Lower leg skin (tissue), 4 donors: ENCODE results near the gene DAGLA. TPM values are rescaled to one million over a fixed set of nuclear protein-coding genes. Genes with fewer than 3 reads are reported as not detected.

Experiments used
- DNase-seq, 2 donors: peaks; one replicate each; pipeline ENCODE4 v3.0.0-alpha.2; 2019; ENCODE audit warnings: low spot score in 2 of 2
- H3K4me3 ChIP-seq: fragments of 200-600 bp; sonication (generic); 2 replicates; pipeline ENCODE4 v1.5.1; 2017; ENCODE audit warnings: mild to moderate bottlenecking, low read depth; ENCODE audit not compliant: poor library complexity, severe bottlenecking
- POLR2A ChIP-seq, 2 donors: fragments of 450-650 bp; IDR thresholded peaks; one replicate each; pipeline ENCODE4 v1.6.1; 2016 to 2017; ENCODE audit warnings: antibody characterized with exemption in 2 of 2, mild to moderate bottlenecking in 1 of 2, moderate library complexity in 1 of 2
- WGBS, 2 donors: methylation state at CpG; one replicate each; pipeline ENCODE4 v1.1.5; 2018; 5-methylcytosine and 5-hydroxymethylcytosine counted together
- intact Hi-C: fragments of 100-400 bp; cut with DNase I; formaldehyde crosslinking; loops from one replicate; pipeline ENCODE4 v1.15.0; 2023; ENCODE audit warnings: low total_unique reads
- total RNA-seq, 4 donors: library from RNA; depleted of rRNA; stranded (reverse); fragments of >200 nt; gene quantifications; one replicate each; pipeline ENCODE4 v1.1.0, GENCODE V29; 2016
- TF ChIP-seq, protein P1 (sequence below), 3 donors: fragments of 450-650 bp; IDR thresholded peaks; one replicate each; pipeline ENCODE4 v1.5.1; 2016; ENCODE audit warnings: antibody characterized with exemption in 3 of 3, mild to moderate bottlenecking in 3 of 3, moderate library complexity in 2 of 3

DAGLA gene
- total RNA-seq, 4 donors from 2014 or later = 0.23 to 1.8 (median 0.79) TPM

DNA sequence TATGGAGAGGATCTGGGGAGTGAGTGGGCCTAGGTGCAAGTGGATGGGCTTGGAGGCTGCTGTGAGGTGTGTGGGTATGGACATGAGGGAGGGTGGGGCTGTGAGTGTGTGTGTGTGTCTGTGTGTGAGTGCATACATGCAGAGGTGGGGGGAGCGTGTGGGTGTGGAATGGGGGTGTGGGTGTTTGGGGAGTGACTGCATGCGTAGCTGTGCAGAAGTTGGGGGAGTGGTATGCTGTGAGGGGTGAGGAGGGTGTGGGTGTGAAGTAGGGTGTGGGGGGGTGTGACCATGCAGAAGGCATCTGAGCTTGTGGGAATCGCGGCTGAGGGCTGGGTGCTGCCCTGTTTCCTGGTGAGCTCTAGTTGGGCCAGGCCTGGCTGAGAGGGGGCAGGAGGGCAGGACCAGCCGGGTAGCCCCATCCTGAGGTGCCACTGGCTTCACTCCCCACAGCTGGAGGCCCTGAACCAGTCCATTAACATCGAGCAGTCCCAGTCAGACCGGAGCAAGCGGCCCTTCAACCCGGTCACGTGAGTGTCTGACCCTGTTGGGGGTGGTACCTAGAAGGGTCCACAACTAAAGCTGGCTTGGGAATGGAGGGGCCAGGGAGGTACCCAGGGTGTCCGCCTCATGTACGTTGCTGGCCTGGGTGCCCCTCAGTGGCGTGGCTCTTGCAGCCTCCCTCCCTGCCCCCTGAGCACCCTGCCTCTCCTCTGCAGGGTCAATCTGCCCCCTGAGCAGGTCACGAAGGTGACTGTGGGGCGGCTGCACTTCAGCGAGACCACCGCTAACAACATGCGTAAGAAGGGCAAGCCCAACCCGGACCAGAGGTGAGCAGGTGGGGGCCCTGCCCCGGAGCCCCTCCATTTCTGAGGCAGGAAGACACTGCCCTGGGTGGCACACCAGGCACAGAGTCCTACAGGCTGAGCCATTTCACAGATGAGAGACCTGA lies 95.7 kb downstream of the DAGLA start:
- no peak for DNase-seq
- 75 to 76% methylated on average over 13 to 17 of the region's 20 CpGs for WGBS, 2 donors
- intact Hi-C loops = no loop called here
- TF ChIP-seq POLR2A (IDR thresholded peaks at IDR 0.05) = no peak
- TF ChIP-seq, protein P1, sequence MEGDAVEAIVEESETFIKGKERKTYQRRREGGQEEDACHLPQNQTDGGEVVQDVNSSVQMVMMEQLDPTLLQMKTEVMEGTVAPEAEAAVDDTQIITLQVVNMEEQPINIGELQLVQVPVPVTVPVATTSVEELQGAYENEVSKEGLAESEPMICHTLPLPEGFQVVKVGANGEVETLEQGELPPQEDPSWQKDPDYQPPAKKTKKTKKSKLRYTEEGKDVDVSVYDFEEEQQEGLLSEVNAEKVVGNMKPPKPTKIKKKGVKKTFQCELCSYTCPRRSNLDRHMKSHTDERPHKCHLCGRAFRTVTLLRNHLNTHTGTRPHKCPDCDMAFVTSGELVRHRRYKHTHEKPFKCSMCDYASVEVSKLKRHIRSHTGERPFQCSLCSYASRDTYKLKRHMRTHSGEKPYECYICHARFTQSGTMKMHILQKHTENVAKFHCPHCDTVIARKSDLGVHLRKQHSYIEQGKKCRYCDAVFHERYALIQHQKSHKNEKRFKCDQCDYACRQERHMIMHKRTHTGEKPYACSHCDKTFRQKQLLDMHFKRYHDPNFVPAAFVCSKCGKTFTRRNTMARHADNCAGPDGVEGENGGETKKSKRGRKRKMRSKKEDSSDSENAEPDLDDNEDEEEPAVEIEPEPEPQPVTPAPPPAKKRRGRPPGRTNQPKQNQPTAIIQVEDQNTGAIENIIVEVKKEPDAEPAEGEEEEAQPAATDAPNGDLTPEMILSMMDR (IDR thresholded peaks at IDR 0.05) = no peak
- no peak overlapping the region for H3K4me3 ChIP-seq

DNA sequence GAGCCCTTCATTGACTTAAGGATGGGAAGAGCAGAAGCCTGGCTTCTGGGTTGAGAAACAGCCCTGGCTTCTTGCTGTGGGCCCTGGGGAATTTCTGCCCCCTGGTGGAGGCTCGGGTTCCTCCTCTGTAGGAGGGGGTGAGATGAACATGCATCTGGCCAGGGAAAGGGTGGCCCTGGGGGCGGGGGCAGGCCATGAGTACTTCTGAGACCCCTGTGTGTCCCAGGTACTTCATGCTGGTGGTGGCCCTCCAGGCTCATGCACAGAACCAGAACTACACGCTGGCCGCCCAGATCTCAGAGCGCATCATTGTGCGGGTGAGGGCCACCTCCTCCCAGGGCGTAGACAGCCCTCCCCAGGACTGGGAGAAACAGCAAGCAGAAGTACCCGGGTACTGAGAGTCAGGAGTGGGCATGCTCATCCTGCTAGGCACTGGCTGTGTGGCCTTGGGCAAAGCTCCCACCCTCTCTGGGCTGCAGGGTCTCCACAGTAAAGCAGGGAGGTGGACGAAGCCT lies 96.4 kb downstream of the DAGLA start:
- no peak for DNase-seq
- intact Hi-C loops = no loop called here
- 63 to 64% methylated on average over 9 of the region's 9 CpGs for WGBS, 2 donors
- no peak overlapping the region for H3K4me3 ChIP-seq
- TF ChIP-seq, protein P1 (IDR thresholded peaks at IDR 0.05) = no peak
- no peak for TF ChIP-seq POLR2A (IDR thresholded peaks at IDR 0.05)

- 28 to 46% methylated on average over 27 to 53 of the region's 67 CpGs for WGBS, 2 donors
- H3K4me3 ChIP-seq = no peak overlapping the region
- no peak for DNase-seq
- intact Hi-C loops = no loop called here
- TF ChIP-seq, protein P1 (IDR thresholded peaks at IDR 0.05) = no peak
- TF ChIP-seq POLR2A (IDR thresholded peaks at IDR 0.05) = no peak
These were observed 97.3 kb downstream of the DAGLA start for GRCh38 chr11:61777234-61778090.

DNA sequence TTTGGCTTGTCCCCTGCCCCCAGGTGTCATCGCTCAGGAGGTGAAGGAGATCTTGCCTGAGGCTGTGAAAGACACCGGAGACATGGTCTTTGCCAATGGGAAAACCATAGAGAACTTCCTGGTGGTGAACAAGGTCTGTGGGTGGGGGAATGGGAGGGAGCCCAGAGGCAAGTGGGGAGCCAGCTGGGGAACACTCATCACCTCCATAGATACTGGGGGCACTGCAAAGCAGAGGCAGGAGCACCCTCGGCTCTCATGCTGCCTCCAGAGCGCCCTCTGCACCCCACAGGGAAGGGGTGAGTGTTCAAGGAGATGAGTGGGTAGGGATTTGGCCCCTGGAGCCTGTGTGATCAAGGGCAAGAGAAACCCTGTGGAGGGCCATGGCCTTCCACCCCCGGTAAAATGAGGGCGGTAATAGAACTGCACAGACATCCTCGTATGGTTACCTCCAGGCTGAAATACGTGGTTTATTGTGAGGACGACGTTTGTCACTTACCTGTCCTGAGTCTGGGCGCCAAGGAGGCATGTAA lies 98.2 kb downstream of the DAGLA start:
- no peak overlapping the region for H3K4me3 ChIP-seq
- intact Hi-C loops = no loop called here
- DNase-seq = no peak
- no peak for TF ChIP-seq POLR2A (IDR thresholded peaks at IDR 0.05)
- TF ChIP-seq, protein P1 (IDR thresholded peaks at IDR 0.05) = no peak
- 78 to 89% methylated on average over 9 to 11 of the region's 11 CpGs for WGBS, 2 donors

DNA sequence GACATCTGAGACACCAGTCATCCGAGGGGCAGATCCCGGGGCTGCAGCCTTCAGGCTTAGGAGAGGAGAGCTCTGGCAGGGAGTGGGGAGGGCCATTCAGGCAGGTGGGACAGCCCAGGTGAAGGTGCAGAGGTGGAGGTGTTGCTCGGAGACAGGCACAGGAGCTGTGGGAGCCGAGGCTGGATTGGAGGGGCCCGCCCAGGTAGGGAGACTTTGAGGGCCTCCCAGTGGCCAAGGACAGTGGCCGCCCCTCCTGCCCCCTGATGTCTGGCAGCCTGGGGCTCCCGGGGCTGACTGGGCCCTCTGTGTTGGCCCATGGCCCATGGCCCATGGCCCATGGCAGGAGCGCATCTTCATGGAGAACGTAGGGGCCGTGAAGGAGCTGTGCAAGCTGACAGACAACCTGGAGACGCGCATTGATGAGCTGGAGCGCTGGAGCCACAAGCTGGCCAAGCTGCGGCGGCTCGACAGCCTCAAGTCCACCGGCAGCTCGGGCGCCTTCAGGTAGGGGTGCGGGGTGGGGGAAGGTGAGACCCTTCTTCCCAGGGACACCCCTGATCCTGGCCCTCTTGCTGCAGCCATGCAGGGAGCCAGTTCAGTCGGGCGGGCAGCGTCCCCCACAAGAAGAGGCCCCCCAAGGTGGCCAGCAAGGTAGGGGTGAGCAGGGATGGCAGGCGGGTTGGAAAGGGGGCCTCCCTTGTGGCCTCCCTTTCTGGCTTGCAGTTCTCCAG lies 98.9 kb downstream of the DAGLA start:
- no peak for TF ChIP-seq POLR2A (IDR thresholded peaks at IDR 0.05)
- TF ChIP-seq, protein P1 (IDR thresholded peaks at IDR 0.05) = no peak
- no peak overlapping the region for H3K4me3 ChIP-seq
- DNase-seq = no peak
- 88 to 89% methylated on average over 23 of the region's 24 CpGs for WGBS, 2 donors
- intact Hi-C loops = no loop called here
